ENCODE data around the gene GLRB.

GLRB gene

GRCh38 chr4:157075811-157076577, at the start of gene GLRB:
Gene GLRB, plus strand, starts transcription at chr4:157076150. Its CDS starts 1,875 bp downstream, at chr4:157078025.
- H3K36me3 ChIP-seq (ENCODE audit: control insufficient read depth in 2 of 2, insufficient read depth in 1 of 2, low read length in 2 of 2) = peaks cover 0 to 3% of the 10 kb centered on the region in 2 experiments; a peak in 1 of 3 replicates
- H3K4me1 ChIP-seq (ENCODE audit: control insufficient read depth, insufficient read depth, low read length) = no peaks in the 10 kb centered on the region
- no peaks in the 10 kb centered on the region for H3K9me3 ChIP-seq (ENCODE audit: control insufficient read depth, insufficient read depth, low read depth, low read length)
- peak within 1 kb of the TSS; percentile 69; the same call in 1 of the 2 replicates for H3K27ac ChIP-seq (ENCODE audit: extremely low read depth, low read depth, low read length)
- peak within 1 kb of the TSS; percentile 76 for H3K4me3 ChIP-seq (ENCODE audit: low read depth, low read length)
- POLR2A ChIA-PET = interaction anchor here (1.9 kb wide), 1 partner anchor 77 kb away, joined by 6 read pairs; no protein-coding TSS in a partner anchor
- CTCF ChIA-PET = interaction anchor here (1.2 kb wide), 1 partner anchor 20 kb away, joined by 3 read pairs; no protein-coding TSS in a partner anchor
- TF ChIP-seq BCL11A (tag by site-specific recombination; IDR thresholded peaks at IDR 0.05; ENCODE audit: low read depth) = no peak
- TF ChIP-seq SP2 (tag by site-specific recombination; IDR thresholded peaks at IDR 0.05) = no peak
- no peak for TF ChIP-seq ZNF138 (tag by site-specific recombination; IDR thresholded peaks at IDR 0.05; ENCODE audit: borderline replicate concordance)
- peak; percentile 34; the same call in 1 of the 2 replicates for TF ChIP-seq ZBTB20 (tag by site-specific recombination; IDR thresholded peaks at IDR 0.05)
- TF ChIP-seq ZNF626 (tag by site-specific recombination; IDR thresholded peaks at IDR 0.05) = no peak
- no peak for TF ChIP-seq ZFP3 (tag by site-specific recombination; IDR thresholded peaks at IDR 0.05; ENCODE audit: low read depth)
- TF ChIP-seq, protein P1, sequence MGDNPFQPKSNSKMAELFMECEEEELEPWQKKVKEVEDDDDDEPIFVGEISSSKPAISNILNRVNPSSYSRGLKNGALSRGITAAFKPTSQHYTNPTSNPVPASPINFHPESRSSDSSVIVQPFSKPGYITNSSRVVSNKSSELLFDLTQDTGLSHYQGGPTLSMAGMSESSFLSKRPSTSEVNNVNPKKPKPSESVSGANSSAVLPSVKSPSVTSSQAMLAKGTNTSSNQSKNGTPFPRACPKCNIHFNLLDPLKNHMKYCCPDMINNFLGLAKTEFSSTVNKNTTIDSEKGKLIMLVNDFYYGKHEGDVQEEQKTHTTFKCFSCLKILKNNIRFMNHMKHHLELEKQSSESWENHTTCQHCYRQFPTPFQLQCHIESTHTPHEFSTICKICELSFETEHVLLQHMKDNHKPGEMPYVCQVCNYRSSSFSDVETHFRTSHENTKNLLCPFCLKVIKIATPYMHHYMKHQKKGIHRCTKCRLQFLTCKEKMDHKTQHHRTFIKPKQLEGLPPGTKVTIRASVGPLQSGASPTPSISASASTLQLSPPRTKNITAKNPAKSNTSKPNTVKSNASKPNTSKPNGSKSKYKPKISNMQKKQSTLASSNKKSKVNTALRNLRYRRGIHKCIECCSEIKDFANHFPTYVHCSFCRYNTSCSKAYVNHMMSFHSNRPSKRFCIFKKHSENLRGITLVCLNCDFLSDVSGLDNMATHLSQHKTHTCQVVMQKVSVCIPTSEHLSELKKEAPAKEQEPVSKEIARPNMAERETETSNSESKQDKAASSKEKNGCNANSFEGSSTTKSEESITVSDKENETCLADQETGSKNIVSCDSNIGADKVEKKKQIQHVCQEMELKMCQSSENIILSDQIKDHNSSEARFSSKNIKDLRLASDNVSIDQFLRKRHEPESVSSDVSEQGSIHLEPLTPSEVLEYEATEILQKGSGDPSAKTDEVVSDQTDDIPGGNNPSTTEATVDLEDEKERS (tag by site-specific recombination; IDR thresholded peaks at IDR 0.05) = no peak
- TF ChIP-seq ZNF677 (tag by site-specific recombination; IDR thresholded peaks at IDR 0.05) = peak; percentile 8; the same call in 1 of the 2 replicates
- TF ChIP-seq ZBTB11 (tag by site-specific recombination; conservative IDR thresholded peaks at IDR 0.05; ENCODE audit: low read depth) = no peak
- no peak for TF ChIP-seq ZNF645 (tag by site-specific recombination; IDR thresholded peaks at IDR 0.05)
- TF ChIP-seq PBX3 (CRISPR knock-in tag; IDR thresholded peaks at IDR 0.05) = peak; percentile 38; the same call in 1 of the 2 replicates
- TF ChIP-seq ZNF560 (tag by site-specific recombination; IDR thresholded peaks at IDR 0.05; ENCODE audit: borderline replicate concordance) = no peak
- peak; percentile 75 for TF ChIP-seq ZBTB8A (tag by site-specific recombination; IDR thresholded peaks at IDR 0.05)
- TF ChIP-seq ZNF341 (tag by site-specific recombination; IDR thresholded peaks at IDR 0.05; ENCODE audit: low read depth) = 0 out of 2 replicates have a peak, but pooled peaks have one; percentile 34
- no peak for TF ChIP-seq ZNF366 (tag by site-specific recombination; conservative IDR thresholded peaks at IDR 0.05)
- no peak for TF ChIP-seq ZNF501 (tag by site-specific recombination; IDR thresholded peaks at IDR 0.05)
- TF ChIP-seq, protein P2, sequence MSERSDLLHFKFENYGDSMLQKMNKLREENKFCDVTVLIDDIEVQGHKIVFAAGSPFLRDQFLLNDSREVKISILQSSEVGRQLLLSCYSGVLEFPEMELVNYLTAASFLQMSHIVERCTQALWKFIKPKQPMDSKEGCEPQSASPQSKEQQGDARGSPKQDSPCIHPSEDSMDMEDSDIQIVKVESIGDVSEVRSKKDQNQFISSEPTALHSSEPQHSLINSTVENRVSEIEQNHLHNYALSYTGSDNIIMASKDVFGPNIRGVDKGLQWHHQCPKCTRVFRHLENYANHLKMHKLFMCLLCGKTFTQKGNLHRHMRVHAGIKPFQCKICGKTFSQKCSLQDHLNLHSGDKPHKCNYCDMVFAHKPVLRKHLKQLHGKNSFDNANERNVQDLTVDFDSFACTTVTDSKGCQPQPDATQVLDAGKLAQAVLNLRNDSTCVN (tag by site-specific recombination; optimal IDR thresholded peaks at IDR 0.05) = peak; percentile 90
- peak; percentile 38; the same call in 1 of the 2 replicates for TF ChIP-seq HIC1 (tag by site-specific recombination; IDR thresholded peaks at IDR 0.05)
- no peak for TF ChIP-seq RBAK (tag by site-specific recombination; IDR thresholded peaks at IDR 0.05)
- peak; percentile 59; the same call in 1 of the 2 replicates for TF ChIP-seq ZNF335 (tag by site-specific recombination; conservative IDR thresholded peaks at IDR 0.05)
- TF ChIP-seq ZXDB (tag by site-specific recombination; IDR thresholded peaks at IDR 0.05) = peak; percentile 9; the same call in 1 of the 2 replicates
- peak; percentile 44; the same call in 1 of the 2 replicates for TF ChIP-seq ZSCAN30 (tag by site-specific recombination; IDR thresholded peaks at IDR 0.05)
- TF ChIP-seq ZNF660 (tag by site-specific recombination; IDR thresholded peaks at IDR 0.05) = peak; percentile 54; the same call in 1 of the 2 replicates

Measured in HEK293 (cell line).